HG03442 (cell line): Measurements from ENCODE around the gene TMEM131L.

Experiments
- ATAC-seq: cut with Tn5 transposase; IDR thresholded peaks from one replicate; pipeline ENCODE4 v1.9.1; 2021; ENCODE audit warnings: mild to moderate bottlenecking, moderate library complexity; ENCODE audit not compliant: unreplicated experiment

TMEM131L gene

GRCh38 chr4:153570228-153570973, 104.2 kb downstream of the TMEM131L start:
- ATAC-seq = peak; percentile 51

DNA sequence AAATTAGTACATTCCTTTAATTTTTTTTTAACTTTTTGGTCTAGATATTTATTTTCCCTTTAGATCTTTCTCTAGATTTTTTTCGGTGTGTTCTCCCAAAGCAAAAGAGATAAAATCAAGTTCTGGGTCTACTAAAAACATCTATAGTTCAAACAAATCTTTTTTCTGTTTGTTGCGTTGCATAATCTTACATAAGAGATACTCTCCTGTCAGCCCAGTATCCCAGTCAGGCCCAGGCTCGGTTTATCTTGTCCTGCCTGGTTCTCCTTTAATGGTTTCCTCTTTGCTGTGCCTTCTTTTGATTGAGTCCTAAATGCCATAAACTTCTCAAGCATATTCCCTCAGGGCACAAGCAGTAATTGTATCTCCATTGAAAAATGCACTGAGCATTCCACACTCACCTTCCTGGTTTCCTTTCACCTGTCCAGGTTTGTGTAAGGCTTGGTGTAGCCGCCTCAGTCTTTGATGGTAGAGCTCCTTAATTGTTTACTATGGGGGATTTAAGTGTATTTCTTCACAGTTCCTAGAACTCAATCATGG, 104.9 kb downstream of the TMEM131L start:
- ATAC-seq = no peak

- ATAC-seq = no peak
Measured at GRCh38 chr4:153572609-153573008, 106.4 kb downstream of the TMEM131L start.

GRCh38 chr4:153573221-153573620, 107.1 kb downstream of the TMEM131L start:
- ATAC-seq = no peak

GRCh38 chr4:153573881-153574802, 108.0 kb downstream of the TMEM131L start:
- ATAC-seq = peak; percentile 42

DNA sequence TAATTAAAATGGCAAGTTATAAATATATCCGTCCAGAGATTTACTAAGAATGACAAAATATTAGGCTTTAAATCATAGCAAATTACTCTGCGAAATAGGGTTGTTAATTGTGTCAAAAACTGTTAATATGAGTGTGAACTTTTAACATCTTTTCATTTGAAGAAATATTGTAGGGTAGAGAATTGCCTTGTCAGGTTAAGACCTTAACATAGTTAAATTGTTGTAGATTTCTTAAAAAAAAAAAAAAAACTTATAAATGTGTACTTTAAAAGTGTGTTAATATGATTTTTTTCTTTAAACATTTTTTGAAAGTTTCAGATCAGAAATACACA, 110.2 kb downstream of the TMEM131L start:
- ATAC-seq = no peak

- ATAC-seq = no peak
Measured at GRCh38 chr4:153577053-153577452, 110.9 kb downstream of the TMEM131L start.

DNA sequence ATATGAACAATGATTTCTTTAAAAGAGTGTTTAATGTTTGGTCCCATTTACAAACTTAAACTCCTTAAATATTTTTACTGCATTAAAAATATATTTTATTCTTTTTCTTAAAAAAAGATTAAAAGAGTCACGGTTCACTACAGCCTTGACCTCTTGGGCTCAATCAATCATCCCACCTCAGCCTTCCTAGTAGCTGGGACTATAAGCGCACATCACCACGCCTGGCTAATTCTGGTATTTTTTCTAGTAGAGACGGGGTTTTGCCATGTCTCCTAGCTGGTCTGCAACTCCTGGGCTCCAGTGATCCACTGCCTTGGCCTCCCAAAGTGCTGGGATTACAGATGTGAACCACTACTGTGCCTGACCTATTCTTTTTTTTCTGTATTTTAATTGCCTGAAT, 113.2 kb downstream of the TMEM131L start:
- no peak for ATAC-seq

GRCh38 chr4:153579872-153580271, 113.7 kb downstream of the TMEM131L start:
- ATAC-seq = no peak

- no peak for ATAC-seq
Measured at GRCh38 chr4:153582954-153583702, 117.0 kb downstream of the TMEM131L start.

DNA sequence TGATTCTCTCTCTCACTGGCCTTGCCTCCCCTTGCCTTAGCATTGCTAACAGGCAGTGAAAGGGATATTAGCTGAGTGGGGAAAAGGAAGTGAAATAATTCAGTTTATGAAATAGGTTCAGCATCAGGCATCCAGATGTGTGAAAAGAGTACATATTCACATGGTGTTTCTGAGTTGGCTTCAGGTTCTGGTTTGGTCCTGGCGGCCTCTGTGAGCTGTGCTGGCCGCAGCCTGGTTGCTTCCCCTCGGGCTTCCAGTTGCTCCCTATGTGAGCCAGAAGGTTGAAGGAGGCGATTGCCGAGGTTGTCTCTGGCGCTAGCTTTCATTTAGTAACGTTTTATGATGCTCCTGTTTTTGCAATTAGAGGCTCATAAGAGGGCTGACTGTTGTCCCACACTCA, 118.9 kb downstream of the TMEM131L start:
- no peak for ATAC-seq

- no peak for ATAC-seq
Measured at GRCh38 chr4:153589703-153590595, 123.8 kb downstream of the TMEM131L start.

DNA sequence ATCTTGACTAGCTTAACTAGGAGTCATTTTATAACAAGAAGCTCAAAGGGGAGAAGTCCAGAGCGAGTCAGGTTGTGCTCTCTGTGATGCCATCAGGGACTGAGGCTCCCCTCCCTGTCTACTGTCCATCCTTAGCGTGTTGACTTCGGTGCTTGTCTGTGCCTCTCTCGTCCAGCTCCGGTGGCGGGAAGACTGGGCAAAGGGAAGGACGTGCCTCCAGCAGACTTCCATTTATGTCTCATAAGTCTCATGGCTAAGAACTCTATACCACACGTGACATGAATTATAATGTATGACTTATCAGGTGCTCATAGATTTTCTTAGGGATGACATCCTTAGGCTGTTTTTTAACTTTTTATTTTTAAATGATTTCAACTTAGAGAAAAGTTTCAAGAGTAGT, 125.3 kb downstream of the TMEM131L start:
- no peak for ATAC-seq

DNA sequence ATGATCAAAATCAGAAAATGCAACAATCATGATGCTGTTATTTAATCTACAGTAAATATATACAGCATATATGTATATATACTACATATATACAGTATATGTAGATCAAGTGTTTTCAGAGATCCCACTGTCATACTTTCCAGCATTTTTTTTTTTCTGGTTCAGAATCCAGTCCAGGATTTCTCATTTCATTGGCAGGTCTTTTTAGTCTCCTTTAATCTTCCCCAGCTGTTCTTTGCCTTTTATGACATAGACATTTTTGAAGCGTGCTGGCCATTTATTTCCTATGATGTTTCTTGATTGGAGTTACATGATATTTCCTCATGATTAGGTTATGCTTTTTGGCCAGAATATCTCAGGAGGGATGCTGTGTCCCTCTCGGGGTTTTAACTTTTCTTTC, 125.9 kb downstream of the TMEM131L start:
- no peak for ATAC-seq

GRCh38 chr4:153593161-153593560, 127.0 kb downstream of the TMEM131L start:
- no peak for ATAC-seq

DNA sequence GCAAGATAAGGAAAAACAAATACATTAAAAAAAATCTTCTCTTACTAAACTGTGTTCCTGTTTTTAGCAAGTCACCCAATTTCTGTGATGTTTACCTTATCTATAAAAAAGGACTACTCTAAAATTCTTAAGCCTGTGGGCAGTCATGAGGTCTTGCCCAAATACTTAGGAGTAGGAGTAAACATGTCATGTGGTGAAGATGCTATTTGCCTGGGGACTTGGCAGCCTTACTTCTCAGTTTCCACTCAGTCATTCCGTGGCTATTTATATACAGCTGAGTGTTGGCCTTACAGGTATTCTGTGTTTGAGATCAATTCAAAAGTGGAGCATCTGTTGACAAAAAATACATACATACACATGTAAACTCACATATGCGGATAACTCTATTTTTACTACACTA, 128.1 kb downstream of the TMEM131L start:
- no peak for ATAC-seq

GRCh38 chr4:153595894-153596601, 129.9 kb downstream of the TMEM131L start:
- ATAC-seq = no peak

GRCh38 chr4:153602758-153603157, 136.6 kb downstream of the TMEM131L start:
- ATAC-seq = no peak

DNA sequence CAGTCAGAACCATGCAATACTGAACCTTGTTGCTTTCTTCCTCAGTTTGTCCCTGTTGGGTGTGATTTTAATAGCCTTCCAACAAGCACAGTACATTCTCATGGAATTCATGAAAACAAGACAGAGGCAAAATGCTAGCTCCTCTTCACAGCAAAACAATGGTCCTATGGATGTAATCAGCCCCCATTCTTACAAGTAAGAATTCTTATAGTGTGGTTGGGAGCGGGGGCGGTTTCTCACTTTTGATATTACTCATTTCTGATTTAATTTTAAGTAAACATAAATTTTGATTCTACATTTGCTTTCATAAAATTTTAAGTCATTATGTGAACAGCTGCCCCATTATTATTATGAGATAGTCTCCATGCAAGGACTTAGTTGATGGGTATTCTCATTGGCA, 137.1 kb downstream of the TMEM131L start:
- no peak for ATAC-seq

DNA sequence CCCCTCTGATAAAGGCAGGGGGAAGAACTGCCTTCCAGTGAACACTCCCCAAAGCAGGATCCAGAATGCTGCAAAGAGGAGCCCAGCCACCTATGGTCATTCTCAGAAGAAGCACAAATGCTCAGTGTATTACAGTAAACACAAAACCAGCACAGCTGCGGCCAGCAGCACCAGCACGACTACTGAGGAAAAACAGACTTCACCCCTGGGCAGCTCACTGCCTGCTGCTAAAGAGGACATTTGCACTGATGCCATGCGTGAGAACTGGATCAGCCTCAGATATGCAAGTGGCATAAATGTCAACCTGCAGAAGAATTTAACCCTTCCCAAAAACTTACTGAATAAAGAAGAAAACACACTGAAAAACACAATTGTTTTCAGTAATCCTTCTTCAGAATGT, 137.7 kb downstream of the TMEM131L start:
- ATAC-seq = no peak
